Spleen (tissue), 7 donors: Measurements from ENCODE around the gene FGG.

Source experiments
- CTCF ChIP-seq, 11 experiments: fragments of 200-600 bp in 7 of 11; fragments of 450-650 bp in 4 of 11; sonication (generic) in 4 of 11; IDR thresholded peaks in 8 of 11; conservative IDR thresholded peaks in 3 of 11; 1 replicate in 7 of 11; 2 replicates in 4 of 11; pipeline versions ENCODE4 v1.4.0 to v1.8.0; 2016 to 2021; ENCODE audit warnings: antibody characterized with exemption in 11 of 11, inconsistent platforms in 4 of 11, mild to moderate bottlenecking in 1 of 11
- POLR2A ChIP-seq, 3 donors: fragments of 450-650 bp; IDR thresholded peaks; one replicate each; pipeline ENCODE4 v1.5.1; 2017; ENCODE audit warnings: antibody characterized with exemption in 3 of 3, mild to moderate bottlenecking in 1 of 3
- POLR2AphosphoS5 ChIP-seq, 3 donors: sonication (generic); formaldehyde crosslinking; IDR thresholded peaks; one replicate each; pipeline ENCODE4 v1.5.1; 2017; ENCODE audit warnings: antibody characterized with exemption in 3 of 3
- donor health status: DM: no; HTN: no; CAD: no; lungs with moderate emphysema.
- donor health status: DM: no; HTN: no; CAD: no.
- donor health status: DM: no; HTN: no; CAD: no.

GRCh38 chr4:154643493-154643892 is 31.0 kb upstream of the FGG start:
- TF ChIP-seq POLR2A (IDR thresholded peaks at IDR 0.05): no peak
- no peak for TF ChIP-seq POLR2AphosphoS5 (IDR thresholded peaks at IDR 0.05)
- no peak for TF ChIP-seq CTCF (IDR thresholded peaks at IDR 0.05 in 8 of 11, conservative IDR thresholded peaks at IDR 0.05 in 3 of 11)
